ENCODE data around the gene KLK11.

Gene KLK11

GRCh38 chr19:50977626-50978025 lies 48.8 kb downstream of the KLK11 start:
- DNase-seq, result no peak
- TF ChIP-seq, protein P1, sequence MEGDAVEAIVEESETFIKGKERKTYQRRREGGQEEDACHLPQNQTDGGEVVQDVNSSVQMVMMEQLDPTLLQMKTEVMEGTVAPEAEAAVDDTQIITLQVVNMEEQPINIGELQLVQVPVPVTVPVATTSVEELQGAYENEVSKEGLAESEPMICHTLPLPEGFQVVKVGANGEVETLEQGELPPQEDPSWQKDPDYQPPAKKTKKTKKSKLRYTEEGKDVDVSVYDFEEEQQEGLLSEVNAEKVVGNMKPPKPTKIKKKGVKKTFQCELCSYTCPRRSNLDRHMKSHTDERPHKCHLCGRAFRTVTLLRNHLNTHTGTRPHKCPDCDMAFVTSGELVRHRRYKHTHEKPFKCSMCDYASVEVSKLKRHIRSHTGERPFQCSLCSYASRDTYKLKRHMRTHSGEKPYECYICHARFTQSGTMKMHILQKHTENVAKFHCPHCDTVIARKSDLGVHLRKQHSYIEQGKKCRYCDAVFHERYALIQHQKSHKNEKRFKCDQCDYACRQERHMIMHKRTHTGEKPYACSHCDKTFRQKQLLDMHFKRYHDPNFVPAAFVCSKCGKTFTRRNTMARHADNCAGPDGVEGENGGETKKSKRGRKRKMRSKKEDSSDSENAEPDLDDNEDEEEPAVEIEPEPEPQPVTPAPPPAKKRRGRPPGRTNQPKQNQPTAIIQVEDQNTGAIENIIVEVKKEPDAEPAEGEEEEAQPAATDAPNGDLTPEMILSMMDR (IDR thresholded peaks at IDR 0.05; ENCODE audit: low read depth, low read length), result no peak
- no peaks in the 10 kb centered on the region for H3K4me1 ChIP-seq
- no peaks in the 10 kb centered on the region for H3K27me3 ChIP-seq
- no peak overlapping the region for H3K4me3 ChIP-seq (ENCODE audit: low read depth, low read length)
- no peaks in the 10 kb centered on the region for H3K9me3 ChIP-seq
- H3K36me3 ChIP-seq, result no peaks in the 10 kb centered on the region

DNA sequence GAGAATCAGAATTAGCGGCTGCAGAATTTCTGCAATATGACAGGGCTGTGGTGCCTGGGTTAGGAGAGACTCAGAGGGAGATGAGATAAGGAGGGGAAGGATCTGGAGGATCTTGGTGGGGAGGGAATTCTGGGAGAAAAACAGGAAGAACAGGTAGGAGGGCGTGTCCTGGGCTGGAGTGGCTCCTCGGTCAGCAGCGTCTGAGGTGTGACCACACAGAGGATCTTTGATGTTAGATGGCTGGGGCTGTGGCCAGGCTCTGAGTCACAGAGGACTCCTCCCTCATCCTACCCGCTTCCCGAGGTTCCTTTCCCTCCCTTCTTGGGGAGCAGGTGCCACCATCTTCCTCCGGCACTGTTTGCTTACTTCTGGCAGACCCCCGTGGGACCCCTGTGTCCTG lies 50.6 kb downstream of the KLK11 start:
- H3K4me3 ChIP-seq (ENCODE audit: low read depth, low read length), result no peak overlapping the region
- TF ChIP-seq, protein P1 (IDR thresholded peaks at IDR 0.05; ENCODE audit: low read depth, low read length), result no peak
- no peaks in the 10 kb centered on the region for H3K4me1 ChIP-seq
- no peak for DNase-seq
- no peaks in the 10 kb centered on the region for H3K9me3 ChIP-seq
- no peaks in the 10 kb centered on the region for H3K27me3 ChIP-seq
- no peaks in the 10 kb centered on the region for H3K36me3 ChIP-seq

- H3K27me3 ChIP-seq, result no peaks in the 10 kb centered on the region
- no peak for DNase-seq
- TF ChIP-seq, protein P1 (IDR thresholded peaks at IDR 0.05; ENCODE audit: low read depth, low read length), result no peak
- no peaks in the 10 kb centered on the region for H3K36me3 ChIP-seq
- H3K4me1 ChIP-seq, result no peaks in the 10 kb centered on the region
- no peak overlapping the region for H3K4me3 ChIP-seq (ENCODE audit: low read depth, low read length)
- no peaks in the 10 kb centered on the region for H3K9me3 ChIP-seq
Observed at GRCh38 chr19:50974702-50975556, 51.5 kb downstream of the KLK11 start.

- Histone ChIP-seq H3K9me3 (no peaks in the 10 kb centered on the region), H3K36me3 (no peaks in the 10 kb centered on the region), H3K4me1 (no peaks in the 10 kb centered on the region), H3K27me3 (peaks cover 6% of the 10 kb centered on the region; the same call in 1 of the 2 replicates), H3K4me3 (ENCODE audit: low read depth, low read length) (no peak overlapping the region)
- TF ChIP-seq, protein P1 (IDR thresholded peaks at IDR 0.05; ENCODE audit: low read depth, low read length), result no peak
- no peak for DNase-seq
Observed at GRCh38 chr19:50972795-50973376, 53.5 kb downstream of the KLK11 start.
